GM21381 (cell line): ENCODE data around the gene SCAF8.
"Not testable (repeated sequence)": the region's sequence is repeated elsewhere in the genome, so short reads cannot be mapped to it uniquely, and the experiment has no call there.

Experiments used
- ATAC-seq: cut with Tn5 transposase; IDR thresholded peaks from one replicate; pipeline ENCODE4 v1.9.1; 2021; ENCODE audit warnings: mild to moderate bottlenecking, moderate library complexity; ENCODE audit not compliant: unreplicated experiment

Gene SCAF8

DNA sequence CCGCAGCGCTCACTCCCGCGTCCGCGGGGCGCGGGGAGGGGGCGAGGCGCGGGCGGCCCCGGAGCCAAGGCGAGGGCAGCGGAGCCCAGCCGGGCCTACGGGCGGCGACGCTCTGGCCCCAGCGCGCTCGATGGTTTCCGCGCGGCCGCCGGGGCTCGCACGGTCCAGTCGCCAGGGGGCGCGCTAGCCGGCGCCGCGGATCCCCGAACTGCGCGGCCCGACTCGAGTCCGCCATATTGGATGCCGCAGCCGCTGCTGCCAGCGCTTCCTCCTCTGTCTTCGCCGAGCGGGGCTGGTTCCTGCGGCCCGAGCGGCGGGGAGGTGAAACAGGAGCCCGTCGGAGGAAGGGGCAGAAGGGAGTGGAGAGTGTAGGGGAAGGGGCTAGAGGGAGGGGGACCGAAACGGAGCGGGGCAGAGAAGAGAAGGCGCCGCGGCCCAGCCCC lies at the start of gene SCAF8:
Gene SCAF8, plus strand, starts transcription at position 234 of the 443 bp plus-strand sequence. CDS start 485 bp downstream, outside the sequence.
- ATAC-seq, result peak; percentile 79

- peak; percentile 94 for ATAC-seq
Observed at GRCh38 chr6:154683756-154684523, 49.3 kb upstream of the SCAF8 start.

DNA sequence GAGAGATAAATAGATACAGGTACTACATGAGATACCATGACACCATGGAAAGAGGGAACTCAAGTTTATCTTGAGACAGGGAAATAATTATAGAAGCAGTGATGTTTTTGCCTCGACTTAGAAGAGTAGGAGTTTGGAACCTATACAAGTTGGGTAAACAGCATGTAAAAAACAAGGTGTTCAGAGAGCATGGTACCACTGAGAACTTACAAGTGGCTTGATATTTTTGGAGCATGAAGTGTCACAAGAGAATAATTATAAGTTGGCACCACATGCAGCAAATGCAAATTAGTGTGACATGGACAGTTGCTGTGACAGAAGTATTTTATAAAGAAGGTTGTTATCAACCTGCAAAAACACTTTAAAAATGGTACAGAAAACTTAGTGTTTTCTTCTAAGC lies 47.1 kb upstream of the SCAF8 start:
- ATAC-seq, result no peak

DNA sequence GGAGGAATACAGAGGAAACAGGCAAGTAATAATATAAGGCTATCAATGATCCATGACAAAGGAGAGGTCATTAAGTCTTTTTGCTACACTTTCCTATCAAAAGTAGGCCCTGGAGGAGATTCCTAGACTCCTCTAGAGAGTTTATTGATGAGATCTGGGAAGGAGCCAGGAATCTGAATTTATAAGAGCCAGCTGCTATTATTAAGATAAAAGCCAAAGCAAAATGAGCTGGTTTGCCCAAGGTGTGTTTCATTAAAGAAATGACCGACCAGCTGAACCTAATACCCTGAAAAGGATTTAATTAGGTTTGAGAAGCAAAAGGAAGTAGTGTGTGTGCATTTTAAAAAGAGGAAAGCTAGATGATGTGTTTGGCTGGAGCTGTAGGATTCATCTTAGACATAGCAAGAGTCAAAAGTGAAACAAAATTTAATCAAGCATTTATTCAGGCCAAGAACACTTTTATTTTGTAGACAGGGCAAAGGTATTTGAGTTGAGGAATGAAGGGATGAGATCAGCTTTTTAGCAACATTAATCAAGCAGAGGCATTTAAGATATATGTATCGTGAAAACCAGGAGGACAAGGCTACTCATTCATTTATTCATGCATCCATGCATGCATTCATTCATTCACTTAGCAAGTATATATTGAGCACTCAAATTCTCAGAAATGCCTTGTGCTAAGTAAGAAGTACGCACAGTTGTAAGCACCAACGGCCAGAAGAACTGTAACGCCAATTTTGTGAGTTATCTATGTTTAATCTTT lies 43.5 kb upstream of the SCAF8 start:
- no peak for ATAC-seq

- no peak for ATAC-seq
Observed at GRCh38 chr6:154690857-154691256, 42.4 kb upstream of the SCAF8 start.

DNA sequence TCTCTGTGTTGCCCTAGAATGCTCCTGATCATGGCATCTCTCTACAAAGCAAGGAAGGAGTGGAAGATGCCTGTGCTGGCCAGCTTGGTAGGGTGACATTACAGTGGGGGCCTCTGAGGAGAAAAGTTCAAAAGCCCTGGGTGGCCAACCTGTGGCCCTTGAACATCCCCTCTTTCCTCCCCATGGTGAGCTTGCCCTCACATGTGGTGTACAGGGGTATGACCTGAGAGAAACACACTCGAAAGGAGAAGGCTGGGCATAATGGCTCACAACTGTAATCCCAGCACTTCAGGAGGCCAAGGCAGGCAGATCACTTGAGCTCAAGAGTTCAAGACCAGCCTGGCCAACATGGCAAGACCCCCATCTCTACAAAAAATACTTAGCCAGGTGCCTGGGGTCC lies 36.6 kb upstream of the SCAF8 start:
- no peak for ATAC-seq

GRCh38 chr6:154703124-154703523 lies 30.1 kb upstream of the SCAF8 start:
- ATAC-seq, result no peak

- no peak for ATAC-seq
Observed at GRCh38 chr6:154705471-154706113, 27.6 kb upstream of the SCAF8 start.

GRCh38 chr6:154706389-154706788 lies 26.8 kb upstream of the SCAF8 start:
- no peak for ATAC-seq

DNA sequence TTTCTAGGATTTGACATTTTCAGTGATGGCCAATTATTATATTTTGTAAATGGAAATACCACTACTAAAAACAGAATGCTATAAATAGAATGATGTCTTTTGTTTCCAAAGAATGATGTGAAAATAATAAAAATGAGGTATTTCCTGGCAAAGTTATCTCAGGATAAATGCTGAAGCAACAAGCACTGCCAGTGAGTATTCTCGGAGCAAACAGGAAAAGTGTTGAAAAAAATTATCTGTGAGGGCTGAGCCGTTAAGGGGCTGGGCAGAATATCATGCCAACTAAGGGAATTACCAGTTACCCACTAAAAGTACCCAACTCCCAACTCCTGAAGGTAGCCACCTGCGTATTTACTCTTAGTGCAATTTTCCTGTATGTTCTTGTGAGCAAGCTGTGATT lies 23.6 kb upstream of the SCAF8 start:
- ATAC-seq, result no peak

GRCh38 chr6:154710689-154711088 lies 22.5 kb upstream of the SCAF8 start:
- ATAC-seq, result no peak

- no peak for ATAC-seq
Observed at GRCh38 chr6:154715446-154715845, 17.8 kb upstream of the SCAF8 start.

DNA sequence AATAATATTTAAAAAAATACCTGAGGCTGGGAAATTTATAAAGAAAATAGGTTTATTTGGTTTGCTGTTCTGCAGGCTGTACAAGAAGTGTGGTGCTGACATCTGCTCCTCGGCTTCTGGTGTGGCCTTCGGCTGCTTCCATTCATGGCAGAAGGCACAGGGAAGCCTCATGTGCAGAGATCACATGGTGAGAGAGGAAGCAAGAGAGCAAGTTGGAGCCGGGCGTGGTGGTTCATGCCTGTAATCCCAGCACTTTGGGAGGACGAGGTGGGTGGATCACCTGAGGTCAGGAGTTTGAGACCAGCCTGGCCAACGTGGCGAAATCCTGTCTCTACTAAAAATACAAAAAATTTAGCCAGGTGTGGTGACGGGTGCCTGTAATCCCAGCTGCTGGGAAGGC lies 16.9 kb upstream of the SCAF8 start:
- not testable (repeated sequence) for ATAC-seq

GRCh38 chr6:154719433-154719832 lies 13.8 kb upstream of the SCAF8 start:
- ATAC-seq, result no peak

- no peak for ATAC-seq
Observed at GRCh38 chr6:154719854-154720253, 13.4 kb upstream of the SCAF8 start.

DNA sequence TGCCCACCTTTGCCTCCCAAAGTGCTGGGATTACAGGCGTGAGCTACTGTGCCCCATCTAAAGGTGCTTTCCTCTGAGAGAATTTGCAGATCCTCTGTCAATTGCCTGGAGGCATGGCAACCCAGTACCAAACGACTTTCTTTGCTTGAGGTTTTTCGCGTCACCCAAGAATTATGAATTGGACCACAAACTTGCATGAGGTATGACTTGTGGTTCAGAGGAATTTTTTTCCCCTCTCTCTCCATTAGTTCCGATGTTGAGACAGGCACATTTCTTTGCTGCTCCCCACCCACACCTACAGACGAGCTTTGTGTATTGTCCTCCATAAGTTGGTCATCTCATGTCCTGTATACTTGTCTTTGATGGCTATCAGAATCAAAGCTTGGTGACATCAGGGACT lies 11.8 kb upstream of the SCAF8 start:
- ATAC-seq, result no peak

- no peak for ATAC-seq
Observed at GRCh38 chr6:154726887-154727286, 6.3 kb upstream of the SCAF8 start.

DNA sequence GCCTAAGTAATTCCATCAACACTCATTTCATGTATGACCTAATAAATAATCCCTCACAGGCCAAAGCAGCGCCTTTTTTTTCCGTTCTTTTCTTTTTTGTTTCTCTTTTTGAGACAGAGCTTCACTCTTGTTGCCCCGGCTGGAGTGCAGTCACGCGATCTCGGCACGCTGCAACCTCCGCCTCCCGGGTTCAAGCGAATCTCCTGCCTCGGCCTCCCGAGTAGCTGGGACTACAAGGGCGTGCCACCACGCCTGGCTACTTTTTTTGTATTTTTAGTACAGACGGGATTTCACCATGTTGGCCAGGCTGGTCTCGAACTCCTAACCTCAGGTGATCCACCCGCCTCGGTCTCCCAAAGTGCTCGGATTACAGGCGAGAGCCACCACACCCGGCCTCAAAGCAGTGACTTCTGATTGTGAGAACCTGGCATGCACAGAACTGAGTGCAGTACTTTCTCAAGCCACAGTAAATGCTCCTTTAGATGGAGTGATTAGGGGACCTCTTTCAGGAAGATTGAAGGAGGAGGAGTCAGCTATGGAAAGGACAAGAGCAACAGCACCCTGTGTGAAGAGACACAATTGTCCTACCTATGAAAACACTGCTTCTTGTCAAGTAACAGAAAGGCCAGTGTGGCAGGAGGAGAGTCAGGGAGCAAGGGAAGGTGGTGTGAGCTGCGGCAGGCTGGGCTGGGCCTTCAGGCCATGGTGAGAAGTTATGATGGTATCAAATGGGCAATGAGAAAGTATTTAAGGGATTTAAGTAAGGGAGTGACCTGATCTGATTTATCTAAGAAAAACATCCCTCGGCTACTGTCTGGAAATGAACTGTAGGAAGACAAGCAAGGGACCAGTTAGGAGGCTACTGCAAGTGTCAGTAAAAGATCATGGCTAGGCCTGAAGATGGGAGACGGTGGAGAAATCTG lies 1.7 kb upstream of the SCAF8 start:
- ATAC-seq, result no peak

DNA sequence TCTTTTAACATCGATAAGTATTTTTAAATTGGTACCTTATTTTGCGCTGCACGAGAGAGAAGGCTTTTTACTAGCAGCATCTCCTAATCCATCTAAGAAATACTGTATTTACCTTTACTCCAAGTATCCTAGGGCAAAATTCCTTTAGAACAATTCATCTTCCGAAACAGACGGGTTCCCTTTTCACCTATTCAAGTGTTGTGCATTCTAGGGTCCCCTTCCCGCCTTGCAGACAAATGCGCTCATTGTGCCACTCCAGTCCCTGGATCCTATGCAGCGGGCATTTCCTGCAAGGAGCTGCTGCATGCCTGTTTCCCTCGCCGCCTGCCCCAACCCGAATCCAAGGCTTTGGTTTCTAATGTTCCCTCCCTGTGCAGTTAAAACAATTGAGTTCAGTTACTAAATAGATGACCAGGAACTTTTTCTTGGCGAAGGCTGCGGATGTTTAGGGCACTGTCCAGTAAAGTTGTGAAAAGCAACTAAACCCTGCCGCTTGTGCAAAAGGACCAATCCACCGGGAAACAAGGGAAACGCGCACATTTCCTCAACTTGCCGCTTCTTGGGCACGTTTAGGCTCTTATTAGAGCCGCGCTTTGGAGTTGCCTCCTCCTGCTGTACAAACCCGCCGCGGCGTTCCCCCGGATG lies 556 bp upstream of the SCAF8 start:
- no peak for ATAC-seq
